ENCODE measurements around the gene C11orf68. TPM values are rescaled to one million over a fixed set of nuclear protein-coding genes. Genes with fewer than 3 reads are reported as not detected.

C11orf68 gene
- total and polyA plus RNA-seq, 7 donors: 52.8 to 98.7 (median 60.7) TPM

DNA sequence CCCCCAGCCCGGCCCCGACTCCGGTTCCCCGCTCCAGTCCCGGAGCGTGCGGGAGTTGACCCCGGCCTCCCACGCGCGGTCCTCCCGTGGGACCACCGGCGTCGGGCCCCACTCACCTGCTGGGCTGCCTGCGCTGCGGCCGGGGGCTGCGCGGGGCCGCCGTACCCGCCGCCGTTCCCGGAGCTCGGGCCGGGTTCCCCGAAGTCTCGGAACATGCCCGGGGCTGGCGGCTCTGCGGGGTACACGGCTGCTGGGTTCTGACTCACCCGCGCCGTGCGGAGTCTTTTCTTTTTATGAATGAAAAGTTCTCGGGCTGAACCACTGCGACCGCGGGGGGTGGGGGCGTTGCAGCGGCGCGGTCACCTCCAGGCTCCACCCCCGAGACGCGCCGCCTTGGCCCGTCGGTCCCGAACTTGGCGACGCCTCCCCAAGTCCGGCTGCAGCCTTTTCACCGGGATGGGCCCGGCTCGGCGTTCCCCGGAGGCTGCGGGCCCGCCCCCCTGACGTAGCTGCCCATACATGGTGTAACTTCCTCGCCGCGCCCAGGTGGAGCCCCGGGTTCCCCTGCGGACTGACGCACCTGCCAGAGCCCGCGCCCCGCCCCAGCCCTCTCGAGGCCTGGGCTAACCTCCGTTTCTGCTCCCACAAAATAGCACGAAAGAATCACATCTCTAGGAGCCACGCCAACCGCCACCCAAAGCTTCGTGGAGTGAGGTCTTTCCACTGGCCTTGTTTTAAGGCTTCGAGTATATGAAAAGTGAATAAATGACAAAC lies 18.6 kb downstream of the C11orf68 start, which contains the start of gene FOSL1:
FOSL1 (minus strand) TSS at position 264 of the 774 bp plus-strand sequence; CDS start at position 215, 49 bp downstream.
- no peaks in the 10 kb centered on the region for H3K4me1 ChIP-seq
- peaks cover 0 to 8% (median 6%) of the 10 kb centered on the region in 3 donors for H3K27me3 ChIP-seq (ENCODE audit: insufficient read depth in 3 of 3, low read length in 2 of 3)
- 2% methylated on average over 66 to 80 of the region's 80 CpGs for WGBS, 3 donors
- TF ChIP-seq, protein P1, sequence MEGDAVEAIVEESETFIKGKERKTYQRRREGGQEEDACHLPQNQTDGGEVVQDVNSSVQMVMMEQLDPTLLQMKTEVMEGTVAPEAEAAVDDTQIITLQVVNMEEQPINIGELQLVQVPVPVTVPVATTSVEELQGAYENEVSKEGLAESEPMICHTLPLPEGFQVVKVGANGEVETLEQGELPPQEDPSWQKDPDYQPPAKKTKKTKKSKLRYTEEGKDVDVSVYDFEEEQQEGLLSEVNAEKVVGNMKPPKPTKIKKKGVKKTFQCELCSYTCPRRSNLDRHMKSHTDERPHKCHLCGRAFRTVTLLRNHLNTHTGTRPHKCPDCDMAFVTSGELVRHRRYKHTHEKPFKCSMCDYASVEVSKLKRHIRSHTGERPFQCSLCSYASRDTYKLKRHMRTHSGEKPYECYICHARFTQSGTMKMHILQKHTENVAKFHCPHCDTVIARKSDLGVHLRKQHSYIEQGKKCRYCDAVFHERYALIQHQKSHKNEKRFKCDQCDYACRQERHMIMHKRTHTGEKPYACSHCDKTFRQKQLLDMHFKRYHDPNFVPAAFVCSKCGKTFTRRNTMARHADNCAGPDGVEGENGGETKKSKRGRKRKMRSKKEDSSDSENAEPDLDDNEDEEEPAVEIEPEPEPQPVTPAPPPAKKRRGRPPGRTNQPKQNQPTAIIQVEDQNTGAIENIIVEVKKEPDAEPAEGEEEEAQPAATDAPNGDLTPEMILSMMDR (IDR thresholded peaks at IDR 0.05): no peak
- peak within 1 kb of the TSS; percentile 50 for H3K27ac ChIP-seq
- H3K9me3 ChIP-seq: no peaks in the 10 kb centered on the region
- peak within 1 kb of the TSS; percentile 82 for H3K4me3 ChIP-seq
- DNase-seq: peak; percentile 92 to 93
- H3K36me3 ChIP-seq (ENCODE audit: insufficient read depth in 1 of 2, low read depth in 1 of 2): peaks cover 0 to 3% of the 10 kb centered on the region in 2 donors
- intact Hi-C loops (cut with DNase I): no loop called here
- ATAC-seq: peak; percentile 85 to 93 (median 89)

DNA sequence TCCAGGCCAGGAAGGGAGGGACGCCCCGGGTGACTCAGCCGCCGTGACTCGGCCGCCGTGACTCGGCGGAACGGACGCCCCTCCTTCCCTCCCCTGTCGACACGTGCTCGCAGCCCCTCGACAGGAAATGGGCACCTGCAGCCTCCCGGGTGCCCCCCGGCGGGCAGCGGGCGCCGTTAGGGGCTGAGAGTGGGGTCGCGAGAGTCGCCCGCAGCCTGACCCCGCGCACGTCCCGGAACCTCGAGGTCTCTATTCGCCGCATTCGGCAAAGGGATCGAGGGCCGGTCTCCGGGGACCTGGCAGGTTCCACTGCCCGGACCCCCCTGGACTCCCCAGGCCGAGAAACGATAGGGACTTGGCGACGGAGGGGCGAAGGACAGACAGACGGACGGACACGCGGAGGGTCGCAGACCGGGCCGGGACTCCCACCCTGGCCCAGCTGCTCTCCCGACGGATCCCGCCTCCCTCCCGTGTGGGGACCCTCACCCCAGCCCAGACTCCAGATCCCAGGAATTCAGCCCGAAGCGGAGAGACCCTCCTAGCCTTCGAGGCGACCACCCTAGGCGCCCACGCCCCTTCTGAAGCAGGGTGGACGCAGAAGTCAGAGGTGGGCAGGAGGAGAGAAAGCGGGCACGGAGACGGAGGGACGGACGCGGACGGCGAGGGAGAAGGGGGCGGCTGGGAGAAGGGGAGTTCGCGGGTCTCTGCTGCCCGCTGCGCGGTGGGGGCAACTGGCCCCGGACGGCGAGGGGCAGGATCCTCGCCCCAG lies 19.3 kb downstream of the C11orf68 start:
- H3K4me1 ChIP-seq: no peaks in the 10 kb centered on the region
- ATAC-seq (peak; percentile 58 to 68 (median 64)), DNase-seq (peak; percentile 81 to 82)
- intact Hi-C loops (cut with DNase I): no loop called here
- H3K9me3 ChIP-seq: no peaks in the 10 kb centered on the region
- H3K27ac ChIP-seq: peak overlapping the region; percentile 50
- H3K36me3 ChIP-seq (ENCODE audit: insufficient read depth in 1 of 2, low read depth in 1 of 2): peaks cover 0 to 3% of the 10 kb centered on the region in 2 donors
- 2 to 3% (median 3%) methylated on average over 49 to 78 of the region's 78 CpGs for WGBS, 3 donors
- TF ChIP-seq, protein P1 (IDR thresholded peaks at IDR 0.05): no peak
- H3K4me3 ChIP-seq: peak overlapping the region; percentile 82
- peaks cover 0 to 8% (median 6%) of the 10 kb centered on the region in 3 donors for H3K27me3 ChIP-seq (ENCODE audit: insufficient read depth in 3 of 3, low read length in 2 of 3)

DNA sequence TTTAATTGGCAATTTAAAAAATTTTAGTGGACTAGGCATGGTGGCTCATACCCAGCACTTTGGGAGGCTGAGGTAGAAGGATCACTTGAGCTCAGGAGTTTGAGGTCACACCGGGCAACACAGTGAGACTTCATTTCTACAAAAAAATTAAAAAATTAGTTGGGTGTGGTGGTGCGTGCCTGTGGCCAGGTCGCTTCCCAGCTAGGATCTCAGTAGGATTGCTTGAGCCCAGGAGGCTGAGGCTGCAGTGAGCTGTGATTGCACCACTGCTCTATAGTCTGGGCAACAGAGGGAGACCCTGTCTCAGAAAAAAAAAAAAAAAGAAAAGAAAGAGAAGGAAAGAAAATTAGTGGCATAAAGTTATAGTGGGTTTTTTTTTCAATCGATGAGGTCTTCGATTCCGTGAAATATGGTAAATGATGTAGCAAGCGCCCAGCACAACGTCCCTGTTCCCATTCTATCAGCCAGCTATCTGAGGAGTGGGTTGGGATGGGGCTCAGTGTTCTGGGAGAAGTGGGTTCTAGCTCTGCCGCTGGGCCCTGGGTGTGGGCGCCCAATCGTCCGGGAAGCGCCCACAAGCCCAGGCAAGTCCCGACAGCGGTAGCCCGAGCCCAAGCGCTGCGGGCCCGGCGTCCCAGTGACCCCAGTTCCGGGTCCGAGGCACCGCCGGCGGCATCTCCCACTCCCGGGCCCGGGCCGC lies 20.1 kb downstream of the C11orf68 start:
- H3K4me3 ChIP-seq: peak overlapping the region; percentile 82
- no peaks in the 10 kb centered on the region for H3K9me3 ChIP-seq
- peak overlapping the region; percentile 50 for H3K27ac ChIP-seq

DNA sequence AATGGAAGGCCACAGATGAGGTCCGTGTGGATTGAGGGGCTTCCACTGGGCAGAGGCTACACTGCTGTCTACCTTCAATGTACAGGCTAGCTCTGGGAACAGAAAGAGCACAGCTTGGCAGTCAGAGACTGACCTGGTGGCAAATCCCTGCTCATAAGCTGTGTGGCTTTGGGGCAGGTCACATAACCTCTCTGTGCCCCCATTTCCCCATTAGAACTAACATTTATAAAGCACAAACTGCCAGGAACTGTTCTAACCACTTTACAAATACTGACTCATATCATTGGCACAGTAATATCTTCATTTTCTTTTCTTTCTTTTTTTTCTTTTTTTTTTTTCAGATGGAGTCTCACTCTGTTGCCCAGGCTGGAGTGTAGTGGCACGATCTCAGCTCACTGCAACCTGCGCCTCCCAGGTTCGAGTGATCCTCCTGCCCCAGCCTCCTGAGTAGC lies 21.8 kb downstream of the C11orf68 start:
- peaks cover 0 to 8% (median 6%) of the 10 kb centered on the region in 3 donors for H3K27me3 ChIP-seq (ENCODE audit: insufficient read depth in 3 of 3, low read length in 2 of 3)
- peaks cover 7% of the 10 kb centered on the region for H3K4me1 ChIP-seq

More for the DNA sequence above, 20.1 kb downstream of the C11orf68 start:
- WGBS, 3 donors: 28 to 39% (median 29%) methylated on average over 22 to 28 of the region's 28 CpGs
- no peak for ATAC-seq
- no peak for DNase-seq
- H3K27me3 ChIP-seq (ENCODE audit: insufficient read depth in 3 of 3, low read length in 2 of 3): peaks cover 0 to 8% (median 6%) of the 10 kb centered on the region in 3 donors
- TF ChIP-seq, protein P1 (IDR thresholded peaks at IDR 0.05): no peak
- intact Hi-C loops (cut with DNase I): no loop called here
- peaks cover under 1% of the 10 kb centered on the region for H3K4me1 ChIP-seq
- peaks cover 0 to 8% of the 10 kb centered on the region in 2 donors for H3K36me3 ChIP-seq (ENCODE audit: insufficient read depth in 1 of 2, low read depth in 1 of 2)

More for the DNA sequence above, 21.8 kb downstream of the C11orf68 start:
- TF ChIP-seq, protein P1 (IDR thresholded peaks at IDR 0.05): no peak
- WGBS, 3 donors: 70 to 93% (median 73%) methylated on average over 4 of the region's 4 CpGs
- no peaks in the 10 kb centered on the region for H3K9me3 ChIP-seq
- no peak for ATAC-seq
- no peak for DNase-seq
- H3K27ac ChIP-seq: no peak overlapping the region
- intact Hi-C loops (cut with DNase I): no loop called here
- no peak overlapping the region for H3K4me3 ChIP-seq
- peaks cover 0 to 8% of the 10 kb centered on the region in 2 donors for H3K36me3 ChIP-seq (ENCODE audit: insufficient read depth in 1 of 2, low read depth in 1 of 2)
